HCEC 1CT (cell line): ENCODE data around the gene CD83.

Source experiments
- DNase-seq: peaks from one replicate; pipeline ENCODE4 v3.0.0-alpha.2; 2017

CD83 gene

DNA sequence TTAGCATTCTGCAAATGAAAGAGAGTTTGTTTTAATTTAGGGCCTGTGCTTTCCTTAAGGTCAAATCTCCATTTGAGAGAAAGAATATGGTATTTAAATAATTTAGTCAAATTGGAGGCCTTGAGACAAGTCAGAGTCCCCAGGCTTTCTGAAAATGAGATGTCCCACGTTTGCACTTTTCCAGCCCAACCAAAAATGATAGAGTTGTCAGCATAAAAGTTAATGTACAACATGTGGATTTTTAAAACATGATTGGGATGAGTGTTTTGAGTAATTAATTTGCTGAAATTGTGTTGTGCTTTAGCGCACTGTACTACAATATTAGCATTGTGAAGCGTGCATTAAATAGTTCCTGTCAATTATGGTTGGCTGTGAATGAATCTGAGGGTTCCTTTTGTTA is 10.0 kb downstream of the CD83 start:
- DNase-seq: no peak

DNA sequence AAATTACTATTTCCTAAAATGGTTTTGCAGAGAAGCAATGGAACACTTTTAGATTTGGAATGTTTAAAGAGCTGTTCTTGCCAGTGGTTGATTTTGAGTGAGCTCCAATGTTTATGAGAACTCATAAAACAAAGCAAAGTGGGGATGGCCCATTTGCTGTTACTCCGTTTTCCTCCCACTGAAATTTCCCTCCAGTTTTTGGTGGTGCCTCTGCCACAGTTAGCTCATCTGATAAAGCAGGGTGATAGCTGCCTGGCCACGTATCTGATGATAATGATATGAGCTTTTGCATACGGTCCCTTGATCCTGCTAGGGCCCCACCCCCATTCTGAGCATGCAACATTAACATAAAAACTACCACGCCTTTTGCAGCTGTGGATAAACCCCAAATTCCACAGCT is 10.4 kb downstream of the CD83 start:
- no peak for DNase-seq

DNA sequence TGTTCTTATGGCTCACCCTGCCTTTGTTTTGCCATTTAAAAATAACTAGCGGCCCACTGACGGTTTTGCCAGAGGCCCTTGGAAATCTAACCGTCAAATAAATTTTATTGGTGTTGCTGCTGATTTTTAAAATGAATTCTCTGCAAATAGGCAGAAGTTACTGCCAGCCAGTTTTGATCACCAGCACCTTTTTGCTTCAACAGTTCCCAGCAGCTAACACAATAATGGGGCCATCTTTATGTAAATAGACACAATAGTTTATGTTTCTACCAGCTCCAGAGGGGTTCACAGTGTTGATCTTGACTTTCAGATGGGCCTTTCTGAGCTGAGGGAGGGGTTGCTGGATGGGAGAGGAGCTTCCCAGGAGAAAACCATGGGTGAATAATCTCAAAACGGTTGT is 11.2 kb downstream of the CD83 start:
- DNase-seq: no peak

DNA sequence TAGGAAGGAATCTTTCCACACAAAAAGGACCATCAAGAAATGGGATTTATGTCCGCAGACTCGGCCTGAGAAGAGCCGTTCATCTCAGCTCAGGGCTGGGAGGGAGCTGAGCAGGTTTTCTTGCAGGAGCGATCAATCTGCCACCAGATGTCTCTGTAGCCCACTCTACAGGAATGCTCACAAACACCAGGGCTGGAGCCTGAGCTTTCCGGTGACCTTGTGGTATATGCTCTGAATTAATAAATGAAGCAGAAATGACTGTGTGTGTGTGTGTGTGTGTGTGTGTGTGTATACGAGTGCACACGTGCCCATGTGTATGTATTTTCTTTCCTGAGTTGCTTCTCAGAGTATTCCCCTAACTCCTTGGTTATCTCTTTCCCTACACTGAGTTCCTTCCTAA is 12.0 kb downstream of the CD83 start:
- peak; percentile 67 for DNase-seq

DNA sequence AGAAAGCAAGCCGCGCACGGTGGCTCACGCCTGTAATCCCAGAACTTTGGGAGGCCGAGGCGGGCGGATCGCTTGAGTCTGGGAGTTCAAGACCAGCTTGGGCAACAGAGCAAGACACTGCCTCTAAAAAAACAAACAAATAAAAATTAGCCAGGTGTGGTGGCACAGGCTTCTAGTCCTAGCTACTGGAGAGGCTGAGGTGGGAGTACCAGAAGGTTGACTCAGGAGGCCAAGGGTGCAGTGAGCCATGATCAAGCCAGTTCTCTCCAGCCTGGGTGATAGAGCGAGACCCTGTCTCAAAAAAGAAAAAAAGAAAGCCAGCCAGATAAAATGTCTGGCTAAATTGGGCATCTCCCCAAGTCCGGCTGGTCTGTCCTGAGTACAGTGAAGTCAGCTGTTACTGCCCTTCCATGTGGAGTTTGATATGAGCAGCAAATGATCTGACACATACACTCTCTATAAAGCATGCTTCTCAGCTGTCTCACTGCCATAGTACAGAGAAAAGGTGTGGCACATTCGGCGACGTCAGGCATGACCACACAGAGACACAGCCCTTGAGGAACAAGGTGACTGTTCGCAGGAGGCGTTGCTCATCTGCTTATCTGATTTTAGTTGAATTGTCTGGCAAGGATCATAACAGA is 13.0 kb downstream of the CD83 start:
- no peak for DNase-seq

DNA sequence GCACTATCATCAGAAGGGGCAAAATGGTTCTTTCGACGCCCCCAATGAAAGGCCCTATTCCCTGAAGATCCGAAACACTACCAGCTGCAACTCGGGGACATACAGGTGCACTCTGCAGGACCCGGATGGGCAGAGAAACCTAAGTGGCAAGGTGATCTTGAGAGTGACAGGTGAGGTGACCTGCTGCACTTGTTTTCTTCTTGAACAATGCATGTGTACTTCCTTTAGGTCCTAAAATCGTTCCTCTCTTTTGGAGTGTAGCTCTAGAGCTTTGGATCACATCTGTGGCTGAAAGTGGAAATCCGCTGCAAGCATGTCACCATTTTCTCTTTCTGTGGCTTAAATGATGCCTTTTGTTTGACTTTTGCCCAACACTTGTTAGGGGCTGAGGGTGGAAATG is 14.0 kb downstream of the CD83 start:
- no peak for DNase-seq

DNA sequence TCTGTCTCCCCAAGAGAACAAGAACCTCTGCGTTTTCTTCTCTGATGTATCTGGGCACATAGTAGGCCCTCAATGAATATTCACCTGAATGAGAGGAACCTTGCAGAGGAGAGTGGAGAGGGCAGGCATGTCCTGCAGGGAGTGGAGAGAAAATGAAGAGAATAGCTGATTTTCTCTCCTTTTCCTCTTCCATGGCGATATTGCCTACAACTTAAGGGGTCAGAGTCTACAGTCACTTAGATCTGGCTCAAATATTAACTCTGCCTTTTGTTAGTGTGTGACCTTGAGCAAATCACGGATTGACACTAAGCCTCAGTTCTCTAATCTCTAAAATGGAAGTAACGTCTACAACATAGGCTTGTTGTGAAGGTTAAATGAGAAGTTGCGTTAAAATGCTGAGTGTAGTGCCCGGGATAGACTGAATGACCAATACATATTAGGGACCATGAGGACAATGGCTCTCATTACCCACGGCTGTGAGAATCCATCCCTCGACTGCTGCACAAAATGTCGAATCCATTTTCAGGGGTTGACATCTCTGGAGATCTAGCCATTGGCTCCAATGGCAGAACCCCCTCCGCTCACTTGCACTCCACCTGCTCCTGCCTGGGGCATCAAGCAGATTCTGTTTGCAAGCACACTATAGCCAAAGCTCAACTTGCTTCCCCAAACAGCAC is 14.8 kb downstream of the CD83 start:
- DNase-seq: no peak

DNA sequence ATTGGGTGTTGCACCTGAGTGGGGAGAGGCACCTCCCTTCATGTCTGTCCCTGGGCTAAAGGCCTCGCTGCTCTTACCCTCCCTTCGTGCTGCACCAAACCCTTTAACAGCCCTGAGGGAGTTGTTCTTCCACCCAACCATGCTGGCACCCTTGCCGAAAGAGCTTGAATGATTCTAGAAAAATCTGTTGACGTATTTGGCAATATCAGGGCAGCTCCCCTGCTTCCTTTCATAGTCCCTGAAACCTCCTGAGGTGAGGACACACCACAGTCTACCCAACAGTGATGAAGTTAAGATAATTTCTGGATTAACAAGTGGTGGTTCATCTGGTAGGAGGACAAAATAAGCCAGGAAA is 15.3 kb downstream of the CD83 start:
- no peak for DNase-seq

DNA sequence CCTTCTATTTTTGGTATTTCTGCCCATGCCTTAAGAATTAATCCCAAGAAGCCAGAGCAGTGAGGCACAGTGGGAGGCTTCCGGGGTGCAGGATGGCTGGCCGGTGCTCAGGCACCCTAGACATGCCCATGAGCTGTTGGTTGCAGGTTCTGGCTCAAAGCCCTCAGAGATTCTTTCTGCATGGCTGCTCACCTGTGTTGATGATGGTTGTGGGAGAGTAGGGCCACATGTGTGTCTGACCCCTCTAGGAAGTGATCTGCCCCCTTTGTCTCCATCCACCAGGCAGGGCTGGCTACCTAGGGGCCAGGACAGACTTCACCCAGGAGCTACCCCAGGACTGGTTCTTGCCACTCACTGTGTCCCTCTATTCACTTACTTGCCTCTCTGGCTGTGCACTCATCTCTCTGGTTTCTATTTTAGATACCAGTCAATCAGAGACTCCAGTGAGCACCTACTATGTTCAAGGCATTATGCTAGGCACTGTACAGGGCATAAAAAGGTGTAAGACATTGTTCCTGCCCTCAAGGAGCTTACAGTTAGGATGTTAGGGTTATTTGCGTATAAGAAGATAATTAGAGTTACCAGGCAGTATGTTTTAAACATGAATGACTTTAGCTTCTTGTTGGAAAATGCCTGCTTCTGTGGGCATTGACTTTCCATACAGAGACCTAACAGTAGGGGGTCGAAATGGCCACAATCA is 16.8 kb downstream of the CD83 start:
- DNase-seq: no peak

DNA sequence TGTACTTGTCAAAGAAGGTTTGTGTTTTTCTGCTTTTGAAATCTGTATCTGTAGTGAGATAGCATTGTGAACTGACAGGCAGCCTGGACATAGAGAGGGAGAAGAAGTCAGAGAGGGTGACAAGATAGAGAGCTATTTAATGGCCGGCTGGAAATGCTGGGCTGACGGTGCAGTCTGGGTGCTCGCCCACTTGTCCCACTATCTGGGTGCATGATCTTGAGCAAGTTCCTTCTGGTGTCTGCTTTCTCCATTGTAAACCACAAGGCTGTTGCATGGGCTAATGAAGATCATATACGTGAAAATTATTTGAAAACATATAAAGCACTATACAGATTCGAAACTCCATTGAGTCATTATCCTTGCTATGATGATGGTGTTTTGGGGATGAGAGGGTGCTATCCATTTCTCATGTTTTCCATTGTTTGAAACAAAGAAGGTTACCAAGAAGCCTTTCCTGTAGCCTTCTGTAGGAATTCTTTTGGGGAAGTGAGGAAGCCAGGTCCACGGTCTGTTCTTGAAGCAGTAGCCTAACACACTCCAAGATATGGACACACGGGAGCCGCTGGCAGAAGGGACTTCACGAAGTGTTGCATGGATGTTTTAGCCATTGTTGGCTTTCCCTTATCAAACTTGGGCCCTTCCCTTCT is 18.4 kb downstream of the CD83 start:
- DNase-seq: no peak

DNA sequence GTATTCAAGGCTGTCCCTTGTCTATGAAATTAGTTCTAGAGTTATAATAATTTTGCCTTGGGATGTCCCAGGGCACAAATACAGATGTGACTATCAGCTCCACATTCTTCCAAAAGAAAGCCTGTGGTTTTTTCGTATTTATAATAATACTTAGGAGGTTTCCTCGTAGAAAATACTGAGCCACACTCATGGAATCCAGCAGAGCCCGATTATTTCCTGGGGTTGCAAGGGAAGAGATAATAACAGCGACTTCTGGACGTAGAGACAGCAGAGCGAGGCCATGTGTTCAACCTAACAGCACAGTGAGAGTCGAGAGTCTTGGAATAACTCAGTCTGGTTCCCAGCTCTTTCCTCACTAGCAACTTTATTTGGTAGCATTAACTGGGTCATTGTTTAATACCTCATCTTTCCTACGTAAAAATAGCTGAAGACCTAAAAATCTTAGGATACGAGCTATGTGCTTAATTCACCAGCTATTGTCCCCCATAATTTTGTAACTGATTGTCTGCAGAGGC is 21.2 kb downstream of the CD83 start:
- DNase-seq: no peak

DNA sequence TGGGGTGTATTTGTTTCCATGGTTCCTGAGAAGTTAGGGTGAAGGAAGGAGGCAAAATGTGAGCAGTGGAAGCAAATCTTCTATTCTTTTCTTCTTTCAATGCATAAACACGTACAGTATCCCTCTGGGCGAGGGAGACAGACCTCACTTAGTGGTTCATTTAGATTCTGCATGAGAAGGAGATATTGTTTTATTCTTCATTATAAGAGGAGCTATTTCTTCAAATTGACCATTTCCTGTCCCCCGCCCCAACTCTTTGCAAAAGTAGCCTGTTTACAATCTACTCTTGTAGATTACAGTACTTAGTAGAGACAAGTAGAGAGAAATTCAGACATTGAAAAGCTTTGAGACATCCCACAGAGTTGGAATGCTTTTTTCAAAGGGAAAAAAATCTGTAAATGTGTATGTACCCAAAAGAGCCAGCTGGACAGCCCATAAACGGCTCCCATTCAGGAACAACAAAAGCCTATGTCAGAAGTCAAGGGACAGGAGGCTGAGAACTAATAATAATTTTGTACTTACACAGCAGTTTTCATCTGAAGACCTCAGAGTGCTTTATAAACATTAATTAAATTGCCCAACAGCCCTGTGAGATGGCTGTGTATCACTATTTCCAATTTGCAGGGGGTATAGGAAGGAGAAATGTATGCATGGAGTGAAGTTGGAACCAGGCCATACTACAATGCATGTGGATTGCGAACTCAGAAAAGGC is 23.9 kb downstream of the CD83 start:
- no peak for DNase-seq

DNA sequence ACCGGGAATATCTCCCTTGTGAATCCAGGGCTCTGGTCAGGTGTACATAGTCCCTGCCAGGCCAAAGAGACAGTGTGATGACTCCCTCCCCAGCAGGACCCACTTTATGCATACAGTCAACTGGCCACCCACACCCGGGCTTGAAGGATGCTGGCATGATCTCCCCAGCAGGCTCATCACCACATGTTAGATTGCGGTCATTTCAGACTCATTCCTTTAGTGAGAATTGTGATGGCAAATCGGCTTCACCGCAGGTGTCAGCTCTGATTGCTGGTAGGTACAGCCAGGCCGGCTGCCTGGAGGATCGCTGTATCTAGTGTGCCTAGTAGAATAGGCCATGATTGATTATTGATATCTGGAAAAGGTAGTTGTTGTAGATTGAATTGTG is 24.5 kb downstream of the CD83 start:
- DNase-seq: no peak

DNA sequence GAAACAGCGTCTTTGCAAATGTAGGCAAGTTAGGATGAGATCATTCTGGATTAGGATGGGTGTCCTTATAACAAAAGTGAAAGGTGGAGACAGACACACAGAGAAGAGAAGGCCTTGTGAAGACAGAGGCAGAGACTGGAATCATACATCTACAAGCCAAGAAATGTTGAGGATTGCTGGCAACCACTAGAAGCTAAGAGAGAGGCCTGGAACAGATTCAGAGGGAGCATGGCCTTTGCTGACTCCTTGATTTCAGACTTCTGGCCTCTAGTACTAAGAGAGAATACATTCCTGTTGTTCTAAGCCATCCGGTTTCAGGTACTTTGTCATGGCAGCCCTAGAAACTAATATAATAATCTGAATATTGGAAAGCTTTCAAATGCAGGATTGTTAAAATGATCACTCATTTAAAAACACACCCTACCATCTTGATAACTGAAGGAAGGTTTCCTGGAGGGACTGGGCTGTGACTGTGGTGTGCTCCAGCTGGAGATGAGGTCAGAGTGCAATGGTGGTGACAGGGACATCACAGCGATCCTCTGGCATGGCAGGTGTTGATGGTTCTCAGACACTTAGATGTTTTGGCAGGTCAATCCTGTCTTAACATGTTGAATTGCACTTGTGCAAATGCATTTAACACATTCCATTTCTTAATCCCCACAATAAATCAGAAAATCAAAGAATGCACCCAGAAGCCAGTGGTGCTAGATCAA is 25.1 kb downstream of the CD83 start:
- DNase-seq: no peak

DNA sequence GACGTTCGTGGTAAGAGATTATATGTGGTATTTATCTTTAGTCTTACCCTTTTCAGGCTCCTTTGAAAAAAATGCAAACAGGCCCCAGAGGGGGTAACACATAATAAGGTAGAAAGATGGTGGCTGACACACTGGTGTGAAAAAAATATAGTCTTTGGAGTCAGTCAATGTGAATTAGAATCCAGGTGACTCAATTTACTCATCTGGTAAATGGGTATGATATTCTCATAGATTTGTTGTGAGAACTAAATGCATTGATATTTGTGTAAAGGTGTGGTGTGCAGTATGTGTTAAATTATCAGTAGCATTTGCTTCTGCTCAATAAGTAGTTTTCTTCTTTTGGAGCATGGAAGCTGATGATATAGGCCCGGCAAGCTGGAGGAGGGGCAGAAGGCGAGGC is 25.7 kb downstream of the CD83 start:
- no peak for DNase-seq

DNA sequence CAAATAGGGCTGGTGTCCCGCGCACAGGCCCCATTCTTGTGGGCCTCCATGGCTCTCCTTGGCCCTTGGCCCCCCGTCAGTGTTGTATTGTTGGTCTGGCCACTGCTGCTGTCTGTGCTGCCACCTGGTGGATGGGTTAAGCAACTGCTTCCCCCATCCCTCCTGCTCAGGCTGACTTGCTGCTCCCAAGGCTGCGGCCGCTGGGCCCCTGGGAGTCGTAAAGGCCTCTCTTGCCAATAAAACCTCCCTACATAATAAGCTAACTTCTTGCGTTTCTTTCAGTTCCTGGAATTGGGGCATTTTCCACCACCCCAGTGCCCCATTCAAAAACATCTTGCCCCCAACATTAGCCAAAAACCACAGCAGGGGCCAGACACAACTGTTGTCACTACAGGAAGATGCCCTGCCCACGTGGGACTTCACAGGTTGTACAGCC is 27.1 kb downstream of the CD83 start:
- peak; percentile 48 for DNase-seq

DNA sequence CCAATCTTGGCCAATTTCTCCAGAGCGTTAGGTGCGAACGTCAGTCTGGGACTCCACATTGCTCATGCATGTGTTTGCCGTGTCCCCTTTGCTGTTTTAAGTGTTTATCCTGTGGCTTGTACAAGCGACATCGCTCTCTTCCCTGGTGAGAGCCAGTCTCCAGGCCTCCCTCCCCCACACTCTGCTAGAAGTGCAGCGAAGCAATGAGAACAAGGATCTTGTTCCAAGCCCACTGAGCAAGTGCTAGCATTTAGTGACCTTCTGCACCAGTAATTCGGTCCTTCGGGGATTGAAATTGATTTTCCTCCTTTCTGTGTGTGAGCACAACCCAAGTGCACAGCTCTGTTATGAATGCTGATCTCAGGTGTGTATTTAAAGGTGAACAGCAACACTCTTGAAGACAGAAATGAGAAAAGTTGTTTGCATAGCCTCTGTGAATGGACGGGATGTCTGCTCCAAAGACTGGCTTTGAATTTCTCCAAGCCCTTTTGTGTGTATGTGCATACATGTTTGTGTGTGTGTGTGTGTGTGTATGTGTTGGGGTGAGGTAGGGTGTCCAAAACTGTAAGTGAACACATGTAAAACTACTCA is 29.0 kb downstream of the CD83 start:
- DNase-seq: no peak

DNA sequence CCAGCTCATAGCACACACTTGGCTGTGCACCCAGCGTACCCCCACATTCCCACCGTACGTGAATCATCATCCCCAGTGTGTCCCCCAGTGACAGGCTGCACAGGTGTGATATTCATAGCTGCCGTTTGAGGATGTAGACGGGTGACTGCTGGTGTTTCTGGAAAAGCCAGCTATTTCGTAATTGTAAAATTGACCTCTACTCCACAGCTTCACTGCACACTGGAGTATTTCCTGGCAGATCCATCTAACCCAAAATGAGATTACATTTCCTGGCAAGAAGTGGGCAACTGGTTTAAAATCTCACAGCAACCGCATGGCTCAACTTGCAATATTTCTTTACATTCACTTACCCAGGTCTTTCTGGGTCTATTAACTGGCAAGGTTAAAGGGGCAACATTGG is 30.3 kb downstream of the CD83 start:
- no peak for DNase-seq

DNA sequence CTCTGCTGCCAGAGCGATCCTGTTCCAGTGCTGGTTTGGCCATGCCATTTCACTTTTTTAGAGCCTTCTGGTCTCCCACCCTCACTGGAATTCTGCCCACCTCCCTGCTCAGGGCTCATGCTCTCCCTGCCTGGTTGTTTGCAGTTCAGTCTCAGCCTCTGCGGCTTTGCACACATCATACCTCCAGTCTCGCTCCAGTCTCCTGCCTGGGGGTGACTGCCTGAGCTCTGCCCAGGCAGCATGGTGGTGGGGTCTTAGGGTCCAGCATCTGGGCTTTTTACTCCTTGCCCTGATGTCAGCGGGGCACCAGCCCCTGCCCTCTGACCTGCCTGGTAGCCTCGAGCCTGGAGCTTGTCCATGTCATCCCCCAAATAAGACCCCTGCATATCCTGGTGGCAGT is 30.9 kb downstream of the CD83 start:
- DNase-seq: no peak

DNA sequence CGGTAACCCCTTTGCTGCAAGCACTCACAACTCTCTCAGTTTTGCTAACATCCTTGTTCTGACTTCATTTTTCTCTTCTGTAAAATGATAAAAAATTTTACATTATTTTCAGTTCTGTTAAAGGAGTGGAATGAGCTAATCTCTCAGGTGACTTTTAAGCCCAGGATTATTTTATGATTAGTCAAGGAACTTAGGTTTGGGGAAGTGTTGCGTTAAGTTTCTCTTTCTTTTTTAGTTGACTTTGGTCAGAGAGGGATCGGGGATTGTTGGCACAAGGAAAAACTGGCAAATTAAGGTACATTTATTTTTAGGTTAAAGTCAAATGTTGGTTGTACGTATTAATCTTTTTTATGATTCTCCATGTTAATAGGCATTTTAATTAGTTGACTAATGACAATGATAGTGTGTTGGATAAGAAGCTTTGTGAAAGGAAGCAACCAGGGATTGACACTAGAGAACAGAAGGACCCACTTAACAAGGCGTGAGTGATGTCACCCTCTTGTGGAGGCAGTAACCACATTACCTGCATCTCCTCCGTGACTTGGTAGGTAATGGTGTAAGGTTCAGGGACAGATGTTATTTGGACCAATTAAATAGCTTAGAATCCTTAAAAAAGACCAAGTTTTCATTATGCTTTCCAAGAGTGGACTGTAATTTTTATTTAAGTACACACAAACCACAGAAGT is 31.6 kb downstream of the CD83 start:
- no peak for DNase-seq

DNA sequence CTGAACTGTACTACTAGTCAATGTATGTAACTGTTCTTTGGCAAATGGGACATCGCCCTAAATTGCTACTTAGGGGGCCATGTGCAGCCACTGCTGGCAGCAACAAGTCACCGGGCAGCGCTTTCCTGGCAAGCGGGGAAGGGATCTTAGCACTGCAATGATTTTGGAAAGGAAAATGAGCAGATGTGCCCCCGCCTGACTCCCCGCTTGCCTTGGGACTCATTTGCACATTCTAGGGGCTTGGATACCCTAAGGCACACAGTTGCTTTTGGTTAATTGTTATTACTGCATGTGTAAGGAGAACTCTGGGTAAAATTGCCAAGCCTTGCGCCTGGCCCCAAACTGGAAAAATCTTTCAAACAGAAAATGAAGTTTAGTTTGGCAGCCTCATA is 32.2 kb downstream of the CD83 start:
- no peak for DNase-seq
